ENCODE data around the gene SUB1.

The SUB1 gene

GRCh38 chr5:32598260-32598937, 13.0 kb downstream of the SUB1 start:
- Histone ChIP-seq H3K27ac (ENCODE audit: low read depth, low read length) (no peak overlapping the region), H3K9ac (ENCODE audit: low read length) (no peak overlapping the region), H3K79me2 (ENCODE audit: control insufficient read depth, insufficient read depth, low read length) (peaks cover 9% of the 10 kb centered on the region), H2BK120ac (ENCODE audit: low read depth, low read length) (no peak overlapping the region), H3K18ac (ENCODE audit: low read length) (no peak overlapping the region), H3K4me3 (ENCODE audit: low read length) (no peak overlapping the region), H2BK5ac (ENCODE audit: low read length) (no peak overlapping the region), H4K8ac (ENCODE audit: low read depth, low read length) (no peak overlapping the region), H3K36me3 (ENCODE audit: control insufficient read depth, insufficient read depth, low read length) (peaks cover 3% of the 10 kb centered on the region), H3K56ac (ENCODE audit: low read length) (no peak overlapping the region), H2AK5ac (ENCODE audit: low read length) (no peak overlapping the region), H4K5ac (ENCODE audit: low read length) (no peak overlapping the region), H2BK15ac (replicated peaks; ENCODE audit: low read depth) (no peak overlapping the region), H3K27me3 (ENCODE audit: insufficient read depth, low read length, poor library complexity) (no peaks in the 10 kb centered on the region), H3K4me1 (ENCODE audit: control insufficient read depth, low read depth, low read length) (no peaks in the 10 kb centered on the region), H3K4ac (ENCODE audit: low read depth, low read length) (no peak overlapping the region), H3K79me1 (ENCODE audit: low read length) (peaks cover 3% of the 10 kb centered on the region), H3K23ac (ENCODE audit: low read length) (no peak overlapping the region), H3K4me2 (ENCODE audit: low read length) (no peak overlapping the region)
- WGBS (ENCODE audit: extremely low coverage, insufficient coverage, low lambda C conversion rate) = no CpG with 5 or more reads among the region's 3 CpGs
- no peak for DNase-seq

- Histone ChIP-seq H3K56ac (ENCODE audit: low read length) (no peak overlapping the region), H4K5ac (ENCODE audit: low read length) (no peak overlapping the region), H3K9ac (ENCODE audit: low read length) (no peak overlapping the region), H2BK15ac (replicated peaks; ENCODE audit: low read depth) (no peak overlapping the region), H3K27me3 (ENCODE audit: insufficient read depth, low read length, poor library complexity) (no peaks in the 10 kb centered on the region), H4K8ac (ENCODE audit: low read depth, low read length) (no peak overlapping the region), H3K36me3 (ENCODE audit: control insufficient read depth, insufficient read depth, low read length) (peaks cover 3% of the 10 kb centered on the region), H3K79me1 (ENCODE audit: low read length) (peaks cover 3% of the 10 kb centered on the region), H3K4me1 (ENCODE audit: control insufficient read depth, low read depth, low read length) (no peaks in the 10 kb centered on the region), H3K4ac (ENCODE audit: low read depth, low read length) (no peak overlapping the region), H3K4me3 (ENCODE audit: low read length) (no peak overlapping the region), H2AK5ac (ENCODE audit: low read length) (no peak overlapping the region), H3K4me2 (ENCODE audit: low read length) (no peak overlapping the region), H3K27ac (ENCODE audit: low read depth, low read length) (no peak overlapping the region), H3K79me2 (ENCODE audit: control insufficient read depth, insufficient read depth, low read length) (peaks cover 9% of the 10 kb centered on the region), H2BK5ac (ENCODE audit: low read length) (no peak overlapping the region), H2BK120ac (ENCODE audit: low read depth, low read length) (no peak overlapping the region), H3K23ac (ENCODE audit: low read length) (no peak overlapping the region), H3K18ac (ENCODE audit: low read length) (no peak overlapping the region)
- DNase-seq = no peak
- WGBS (ENCODE audit: extremely low coverage, insufficient coverage, low lambda C conversion rate) = no CpG with 5 or more reads among the region's 3 CpGs
Observed at GRCh38 chr5:32598997-32599549, 13.7 kb downstream of the SUB1 start.

- WGBS (ENCODE audit: extremely low coverage, insufficient coverage, low lambda C conversion rate) = no CpG with 5 or more reads among the region's 4 CpGs
- Histone ChIP-seq H3K4me1 (ENCODE audit: control insufficient read depth, low read depth, low read length) (no peaks in the 10 kb centered on the region), H3K4me2 (ENCODE audit: low read length) (no peak overlapping the region), H3K23ac (ENCODE audit: low read length) (no peak overlapping the region), H2BK120ac (ENCODE audit: low read depth, low read length) (no peak overlapping the region), H3K79me2 (ENCODE audit: control insufficient read depth, insufficient read depth, low read length) (peaks cover 6% of the 10 kb centered on the region), H3K4me3 (ENCODE audit: low read length) (no peak overlapping the region), H2AK5ac (ENCODE audit: low read length) (no peak overlapping the region), H2BK5ac (ENCODE audit: low read length) (no peak overlapping the region), H3K56ac (ENCODE audit: low read length) (no peak overlapping the region), H3K9ac (ENCODE audit: low read length) (no peak overlapping the region), H3K36me3 (ENCODE audit: control insufficient read depth, insufficient read depth, low read length) (no peaks in the 10 kb centered on the region), H4K8ac (ENCODE audit: low read depth, low read length) (no peak overlapping the region), H4K5ac (ENCODE audit: low read length) (no peak overlapping the region), H3K27ac (ENCODE audit: low read depth, low read length) (no peak overlapping the region), H3K18ac (ENCODE audit: low read length) (no peak overlapping the region), H3K27me3 (ENCODE audit: insufficient read depth, low read length, poor library complexity) (no peaks in the 10 kb centered on the region), H3K4ac (ENCODE audit: low read depth, low read length) (no peak overlapping the region), H3K79me1 (ENCODE audit: low read length) (peaks cover 3% of the 10 kb centered on the region), H2BK15ac (replicated peaks; ENCODE audit: low read depth) (no peak overlapping the region)
- no peak for DNase-seq
Observed at GRCh38 chr5:32600054-32600622, 14.8 kb downstream of the SUB1 start.

DNA sequence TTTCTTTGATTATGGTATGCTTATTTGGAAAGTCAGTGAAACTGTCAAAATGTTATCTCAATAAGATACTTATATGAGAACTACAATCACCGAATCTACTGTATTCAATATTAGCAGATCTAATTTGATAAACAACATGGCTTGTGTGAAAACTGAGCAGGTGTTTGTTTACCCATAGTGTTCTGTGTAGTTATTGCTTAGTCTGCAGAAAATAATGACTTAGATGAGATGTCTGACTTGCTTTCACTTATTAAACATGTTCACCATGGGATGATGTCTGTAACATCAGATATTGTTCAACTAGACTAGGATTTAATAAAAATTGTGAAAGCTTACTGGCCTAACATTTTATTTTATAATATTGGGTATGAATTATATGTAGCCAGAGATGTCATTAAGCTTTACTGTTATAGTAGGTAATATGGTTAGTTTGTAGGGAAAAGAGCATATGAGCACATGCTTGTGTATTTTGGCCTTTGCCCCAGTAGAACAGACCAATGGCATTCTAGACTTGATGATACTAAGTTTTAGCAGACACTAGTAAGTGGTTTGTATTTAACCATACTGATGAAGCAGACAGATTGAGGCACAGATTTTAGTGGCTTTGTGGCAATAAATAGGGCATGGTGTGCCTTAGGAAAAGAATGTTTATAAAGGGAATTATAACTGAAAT, 16.4 kb downstream of the SUB1 start:
- Histone ChIP-seq H3K4me3 (ENCODE audit: low read length) (no peak overlapping the region), H3K36me3 (ENCODE audit: control insufficient read depth, insufficient read depth, low read length) (no peaks in the 10 kb centered on the region), H2BK120ac (ENCODE audit: low read depth, low read length) (no peak overlapping the region), H3K4me2 (ENCODE audit: low read length) (no peak overlapping the region), H3K9ac (ENCODE audit: low read length) (no peak overlapping the region), H2BK15ac (replicated peaks; ENCODE audit: low read depth) (no peak overlapping the region), H3K4me1 (ENCODE audit: control insufficient read depth, low read depth, low read length) (no peaks in the 10 kb centered on the region), H3K27ac (ENCODE audit: low read depth, low read length) (no peak overlapping the region), H3K79me2 (ENCODE audit: control insufficient read depth, insufficient read depth, low read length) (peaks cover 4% of the 10 kb centered on the region), H4K8ac (ENCODE audit: low read depth, low read length) (no peak overlapping the region), H2AK5ac (ENCODE audit: low read length) (no peak overlapping the region), H3K27me3 (ENCODE audit: insufficient read depth, low read length, poor library complexity) (no peaks in the 10 kb centered on the region), H3K79me1 (ENCODE audit: low read length) (peaks cover 3% of the 10 kb centered on the region), H3K18ac (ENCODE audit: low read length) (no peak overlapping the region), H3K23ac (ENCODE audit: low read length) (no peak overlapping the region), H3K56ac (ENCODE audit: low read length) (no peak overlapping the region), H4K5ac (ENCODE audit: low read length) (no peak overlapping the region), H3K4ac (ENCODE audit: low read depth, low read length) (no peak overlapping the region), H2BK5ac (ENCODE audit: low read length) (no peak overlapping the region)
- DNase-seq = no peak
- no CpG with 5 or more reads among the region's 1 CpG for WGBS (ENCODE audit: extremely low coverage, insufficient coverage, low lambda C conversion rate)

DNA sequence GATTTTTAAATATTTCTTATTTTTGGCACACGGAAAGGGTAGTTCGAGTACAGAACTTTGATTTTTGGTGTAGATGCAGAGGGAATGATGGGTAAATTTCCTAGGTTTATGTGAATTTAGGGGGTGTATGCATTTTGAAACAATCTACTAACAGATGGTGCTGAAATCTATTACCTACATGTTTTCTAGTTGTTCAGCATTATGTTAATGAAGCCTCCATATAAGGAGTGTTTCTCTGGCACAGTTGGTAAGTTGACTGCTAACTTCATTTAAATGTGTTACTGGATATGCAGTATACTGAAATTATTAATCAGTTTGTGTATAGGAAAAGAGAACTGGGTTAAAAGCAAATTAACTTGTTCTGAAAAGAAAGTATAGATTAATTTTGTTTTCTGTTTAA, 17.5 kb downstream of the SUB1 start:
- Histone ChIP-seq H3K79me1 (ENCODE audit: low read length) (no peaks in the 10 kb centered on the region), H3K23ac (ENCODE audit: low read length) (no peak overlapping the region), H3K79me2 (ENCODE audit: control insufficient read depth, insufficient read depth, low read length) (no peaks in the 10 kb centered on the region), H3K27me3 (ENCODE audit: insufficient read depth, low read length, poor library complexity) (no peaks in the 10 kb centered on the region), H3K9ac (ENCODE audit: low read length) (no peak overlapping the region), H4K8ac (ENCODE audit: low read depth, low read length) (no peak overlapping the region), H2AK5ac (ENCODE audit: low read length) (no peak overlapping the region), H3K4ac (ENCODE audit: low read depth, low read length) (no peak overlapping the region), H3K4me3 (ENCODE audit: low read length) (no peak overlapping the region), H3K18ac (ENCODE audit: low read length) (no peak overlapping the region), H2BK5ac (ENCODE audit: low read length) (no peak overlapping the region), H3K56ac (ENCODE audit: low read length) (no peak overlapping the region), H3K4me1 (ENCODE audit: control insufficient read depth, low read depth, low read length) (no peaks in the 10 kb centered on the region), H2BK120ac (ENCODE audit: low read depth, low read length) (no peak overlapping the region), H4K5ac (ENCODE audit: low read length) (no peak overlapping the region), H3K27ac (ENCODE audit: low read depth, low read length) (no peak overlapping the region), H3K4me2 (ENCODE audit: low read length) (no peak overlapping the region), H3K36me3 (ENCODE audit: control insufficient read depth, insufficient read depth, low read length) (no peaks in the 10 kb centered on the region), H2BK15ac (replicated peaks; ENCODE audit: low read depth) (no peak overlapping the region)
- no peak for DNase-seq
- WGBS (ENCODE audit: extremely low coverage, insufficient coverage, low lambda C conversion rate) = no CpG with 5 or more reads among the region's 2 CpGs

All from mesendoderm (in vitro differentiated cells).